SU-DHL-6 (cell line): ENCODE measurements around the gene GNS.

ENCODE experiments used
- H2AFZ ChIP-seq: fragments of 200-600 bp; sonication (generic); 2 replicates; pipeline ENCODE4 v1.6.1; 2014; ENCODE audit warnings: low read depth, mild to moderate bottlenecking, moderate library complexity, mixed read lengths, antibody characterized with exemption, low read length; ENCODE audit not compliant: severe bottlenecking
- H3F3A ChIP-seq: fragments of 200-600 bp; shearing (Covaris generic); 2 replicates; pipeline ENCODE4 v1.6.0; 2016; ENCODE audit warnings: antibody characterized with exemption, mild to moderate bottlenecking; ENCODE audit not compliant: insufficient read depth
- H3K27ac ChIP-seq: fragments of 200-600 bp; sonication (generic); 2 replicates; pipeline ENCODE4 v1.5.1; 2016; ENCODE audit warnings: low read depth, mild to moderate bottlenecking, low read length, moderate library complexity, mixed read lengths
- H3K27me3 ChIP-seq: fragments of 200-600 bp; sonication (generic), shearing (Covaris generic); 2 replicates; pipeline ENCODE4 v1.6.0; 2014; ENCODE audit warnings: mild to moderate bottlenecking, low read length
- H3K36me3 ChIP-seq: fragments of 200-600 bp; sonication (generic); 2 replicates; pipeline ENCODE4 v1.6.1; 2014; ENCODE audit warnings: mild to moderate bottlenecking, low read length, mixed read lengths
- H3K4me2 ChIP-seq: fragments of 300-600, 200-600 bp; shearing (Covaris generic), sonication (generic); 2 replicates; pipeline ENCODE4 v1.6.0; 2014; ENCODE audit warnings: low read length, low read depth, mild to moderate bottlenecking; ENCODE audit not compliant: poor library complexity, severe bottlenecking
- H3K4me3 ChIP-seq: fragments of 200-600 bp; sonication (generic); 2 replicates; pipeline ENCODE4 v1.5.1; 2014; ENCODE audit warnings: antibody characterized with exemption, low read length, mild to moderate bottlenecking, mixed read lengths; ENCODE audit not compliant: insufficient read depth, poor library complexity, severe bottlenecking
- H3K79me2 ChIP-seq: fragments of 200-600 bp; sonication (generic); 2 replicates; pipeline ENCODE4 v1.6.1; 2014; ENCODE audit warnings: mild to moderate bottlenecking, low read length, moderate library complexity; ENCODE audit not compliant: insufficient read depth
- H3K9ac ChIP-seq: fragments of 200-600 bp; sonication (generic); 2 replicates; pipeline ENCODE4 v1.7.0; 2014; ENCODE audit warnings: mild to moderate bottlenecking, low read length
- H3K9me2 ChIP-seq: fragments of 200-600 bp; sonication (generic); replicated peaks from 2 replicates; pipeline ENCODE4 v1.6.1; 2014; ENCODE audit warnings: low read length; ENCODE audit not compliant: insufficient read depth
- H3K9me3 ChIP-seq: fragments of 200-600 bp; sonication (generic); 2 replicates; pipeline ENCODE4 v1.6.1; 2014; ENCODE audit warnings: low read length, mixed read lengths; ENCODE audit not compliant: insufficient read depth
- H4K20me1 ChIP-seq: fragments of 200-600 bp; sonication (generic); 2 replicates; pipeline ENCODE4 v1.6.1; 2014; ENCODE audit warnings: low read depth, mild to moderate bottlenecking, antibody characterized with exemption, low read length, moderate library complexity, mixed read lengths
- CTCF ChIP-seq: fragments of 200-600 bp; sonication (generic); IDR thresholded peaks from one replicate; pipeline ENCODE4 v1.5.1; 2017; ENCODE audit warnings: antibody characterized with exemption, mild to moderate bottlenecking, low read length, moderate library complexity; ENCODE audit not compliant: insufficient read depth, poor library complexity, severe bottlenecking
- EZH2phosphoT487 ChIP-seq: fragments of 200-600 bp; sonication (generic), shearing (Covaris generic); conservative IDR thresholded peaks from 2 replicates; pipeline ENCODE4 v1.6.1; 2018; ENCODE audit warnings: mild to moderate bottlenecking, antibody characterized with exemption, low read length, moderate library complexity, mixed read lengths

Gene GNS

GRCh38 chr12:64792128-64792527, 32.9 kb upstream of the GNS start:
- no peak overlapping the region for H3K4me3 ChIP-seq
- H3K79me2 ChIP-seq = no peaks in the 10 kb centered on the region
- no peaks in the 10 kb centered on the region for H3K36me3 ChIP-seq
- no peak overlapping the region for H2AFZ ChIP-seq
- no peaks in the 10 kb centered on the region for H4K20me1 ChIP-seq
- H3F3A ChIP-seq = no peaks in the 10 kb centered on the region
- H3K4me2 ChIP-seq = no peak overlapping the region
- no peaks in the 10 kb centered on the region for H3K9me2 ChIP-seq
- H3K9me3 ChIP-seq = no peaks in the 10 kb centered on the region
- TF ChIP-seq EZH2phosphoT487 = no peak
- no peak for TF ChIP-seq CTCF
- H3K9ac ChIP-seq = no peak overlapping the region
- no peaks in the 10 kb centered on the region for H3K27me3 ChIP-seq
- H3K27ac ChIP-seq = no peak overlapping the region

GRCh38 chr12:64791036-64791435, 31.8 kb upstream of the GNS start:
- no peaks in the 10 kb centered on the region for H3K27me3 ChIP-seq
- no peaks in the 10 kb centered on the region for H3F3A ChIP-seq
- H3K4me3 ChIP-seq = no peak overlapping the region
- H3K9me3 ChIP-seq = no peaks in the 10 kb centered on the region
- H2AFZ ChIP-seq = no peak overlapping the region
- no peaks in the 10 kb centered on the region for H4K20me1 ChIP-seq
- H3K27ac ChIP-seq = no peak overlapping the region
- no peak overlapping the region for H3K4me2 ChIP-seq
- no peaks in the 10 kb centered on the region for H3K9me2 ChIP-seq
- H3K9ac ChIP-seq = no peak overlapping the region
- TF ChIP-seq EZH2phosphoT487 (no peak), CTCF (no peak)
- no peaks in the 10 kb centered on the region for H3K36me3 ChIP-seq
- H3K79me2 ChIP-seq = no peaks in the 10 kb centered on the region

DNA sequence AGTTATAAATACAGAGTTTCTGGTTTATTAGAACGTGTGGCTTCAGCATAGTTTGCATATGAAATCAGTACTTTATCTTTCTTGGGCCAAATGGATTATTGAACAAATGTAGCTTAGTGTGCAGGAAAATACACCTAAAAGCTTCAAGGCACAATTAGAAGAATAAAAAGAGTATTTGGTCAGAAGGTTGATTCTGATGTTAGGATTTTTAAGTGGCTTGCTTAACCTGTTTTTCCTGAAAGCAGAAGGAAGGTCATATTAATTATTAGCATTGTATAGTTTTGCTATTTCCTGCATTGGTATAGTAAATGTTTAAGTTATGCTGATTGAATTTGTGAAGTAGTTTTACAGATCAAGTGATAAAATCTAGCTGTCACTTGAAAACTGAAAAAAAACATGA, 31.0 kb upstream of the GNS start:
- TF ChIP-seq EZH2phosphoT487 (no peak), CTCF (no peak)

DNA sequence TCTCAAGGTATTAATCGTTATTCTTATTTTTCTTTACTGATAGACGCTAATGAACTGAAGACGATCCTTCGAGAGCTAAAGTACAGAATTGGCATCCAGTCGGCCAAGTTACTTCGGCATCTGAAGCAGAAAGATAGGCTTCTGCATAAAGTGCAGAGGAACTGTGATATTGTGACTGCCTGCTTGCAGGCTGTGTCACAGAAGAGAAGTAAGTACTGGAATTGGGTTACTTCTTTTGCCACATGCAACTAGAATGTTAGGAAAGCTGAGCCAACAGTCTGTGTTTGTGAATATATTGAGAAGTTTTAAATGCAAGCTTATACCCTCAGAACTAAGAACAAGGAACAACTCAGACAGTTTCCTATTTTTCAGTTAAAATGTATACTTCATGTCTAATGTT, 26.6 kb upstream of the GNS start:
- Histone ChIP-seq H3F3A (0 out of 2 replicates have a peak, but pooled peaks cover 5% of the 10 kb centered on the region), H3K9ac (no peak overlapping the region), H3K79me2 (no peaks in the 10 kb centered on the region), H3K27me3 (no peaks in the 10 kb centered on the region), H3K27ac (no peak overlapping the region), H3K4me3 (no peak overlapping the region), H2AFZ (no peak overlapping the region), H3K4me2 (no peak overlapping the region), H3K9me2 (no peaks in the 10 kb centered on the region), H3K9me3 (no peaks in the 10 kb centered on the region), H3K36me3 (no peaks in the 10 kb centered on the region), H4K20me1 (no peaks in the 10 kb centered on the region)
- TF ChIP-seq EZH2phosphoT487 (no peak), CTCF (no peak)

More for the DNA sequence above, 31.0 kb upstream of the GNS start:
- no peak overlapping the region for H3K4me3 ChIP-seq
- H3F3A ChIP-seq = no peaks in the 10 kb centered on the region
- no peaks in the 10 kb centered on the region for H3K9me2 ChIP-seq
- H3K9me3 ChIP-seq = no peaks in the 10 kb centered on the region
- no peak overlapping the region for H3K27ac ChIP-seq
- H3K27me3 ChIP-seq = no peaks in the 10 kb centered on the region
- no peak overlapping the region for H3K9ac ChIP-seq
- H2AFZ ChIP-seq = no peak overlapping the region
- H3K36me3 ChIP-seq = no peaks in the 10 kb centered on the region
- H3K4me2 ChIP-seq = no peak overlapping the region
- H4K20me1 ChIP-seq = no peaks in the 10 kb centered on the region
- H3K79me2 ChIP-seq = no peaks in the 10 kb centered on the region
